ENCODE measurements around the gene ADK. TPM values are rescaled to one million over a fixed set of nuclear protein-coding genes. Genes with fewer than 3 reads are reported as not detected.

ADK gene
- total RNA-seq, 1 experiment from 2014 or later: 26.8 TPM

GRCh38 chr10:74342991-74343390 lies 192.0 kb downstream of the ADK start:
- no peak overlapping the region for H3K9ac ChIP-seq (ENCODE audit: extremely low read depth, insufficient read length, low read length)
- Mint-ChIP-seq H3K4me3 (no peak overlapping the region), H3K27me3 (ENCODE audit: low read depth) (no peaks in the 10 kb centered on the region), H3K36me3 (ENCODE audit: insufficient read depth in 1 of 3, low read depth in 3 of 3) (peaks cover 0 to 11% (median 11%) of the 10 kb centered on the region in 3 experiments; a peak in 4 of 7 replicates), H3K4me1 (peaks cover 0 to 5% of the 10 kb centered on the region in 2 experiments; a peak in 1 of 4 replicates), H3K27ac (no peak overlapping the region), H3K9me3 (peaks cover 10 to 12% of the 10 kb centered on the region in 2 experiments; a peak in 4 of 5 replicates)
- no peak overlapping the region for H3K18ac ChIP-seq (ENCODE audit: insufficient read length, low read depth, low read length)
- no peaks in the 10 kb centered on the region for H3K27me3 ChIP-seq (ENCODE audit: insufficient read depth, low read length)
- H3K56ac ChIP-seq (ENCODE audit: insufficient read length, low read depth, low read length): no peak overlapping the region
- H2AK5ac ChIP-seq (ENCODE audit: insufficient read length, low read length): no peak overlapping the region
- H3K23ac ChIP-seq (ENCODE audit: insufficient read length, low read depth, low read length): no peak overlapping the region
- no peak overlapping the region for H3K14ac ChIP-seq (ENCODE audit: insufficient read depth, low read length)
- H2BK120ac ChIP-seq (ENCODE audit: low read depth, low read length, poor library complexity, severe bottlenecking): no peak overlapping the region
- H3K9me3 ChIP-seq (ENCODE audit: control insufficient read depth, low read depth, low read length): no peaks in the 10 kb centered on the region
- no peak overlapping the region for H4K5ac ChIP-seq (ENCODE audit: insufficient read length, low read depth, low read length)
- no peak overlapping the region for H2BK15ac ChIP-seq (ENCODE audit: low read depth, low read length)
- H3K79me1 ChIP-seq (ENCODE audit: insufficient read depth, low read depth, low read length, poor library complexity, severe bottlenecking): peaks cover 4% of the 10 kb centered on the region
- H2BK12ac ChIP-seq (ENCODE audit: insufficient read length, low read depth, low read length): no peak overlapping the region
- DNase-seq: no peak
- no peaks in the 10 kb centered on the region for H3K79me2 ChIP-seq (ENCODE audit: insufficient read depth, low read length)
- no peak for TF ChIP-seq CTCF (conservative IDR thresholded peaks at IDR 0.05)
- H2BK5ac ChIP-seq (ENCODE audit: insufficient read length, low read length): no peak overlapping the region
- H3K4me2 ChIP-seq (ENCODE audit: insufficient read depth, insufficient read length, low read length): no peak overlapping the region
- no peaks in the 10 kb centered on the region for H3K4me1 ChIP-seq (ENCODE audit: insufficient read depth, low read length)
- no peak overlapping the region for H4K8ac ChIP-seq (replicated peaks; ENCODE audit: insufficient read length, low read depth, low read length)
- no peak overlapping the region for H3K4ac ChIP-seq (ENCODE audit: low read depth, low read length)
- no peak overlapping the region for H4K91ac ChIP-seq (ENCODE audit: insufficient read length, low read depth, low read length)
- H3K23me2 ChIP-seq (ENCODE audit: insufficient read length, low read depth, low read length, poor library complexity, severe bottlenecking): no peaks in the 10 kb centered on the region
- no peak overlapping the region for H3K27ac ChIP-seq (ENCODE audit: insufficient read length, low read depth, low read length)
- H4K20me1 ChIP-seq (ENCODE audit: control insufficient read depth, insufficient read depth, insufficient read length): no peaks in the 10 kb centered on the region
- no peak overlapping the region for H2AFZ ChIP-seq (ENCODE audit: low read length)
- H3T11ph ChIP-seq (ENCODE audit: low read length): no peak overlapping the region
- WGBS (ENCODE audit: extremely low coverage, insufficient read length, low lambda C conversion rate): no CpG with 5 or more reads among the region's 2 CpGs
- no peak overlapping the region for H2BK20ac ChIP-seq (ENCODE audit: low read depth, low read length, poor library complexity, severe bottlenecking)
